GM18505 (cell line): ENCODE data around the gene ASAP2.
A peak's percentile ranks its signal among the peaks of the same experiment; 100 is the strongest.

ENCODE experiments used
- ATAC-seq: cut with Tn5 transposase; IDR thresholded peaks from one replicate; pipeline ENCODE4 v1.9.1; 2021; ENCODE audit not compliant: unreplicated experiment
- POLR2A ChIP-seq: IDR thresholded peaks from 4 replicates; pipeline ENCODE4 v1.6.1; 2011; ENCODE audit warnings: borderline replicate concordance; ENCODE audit not compliant: insufficient read depth, insufficient read length; ENCODE audit errors: extremely low read depth

ASAP2 gene

DNA sequence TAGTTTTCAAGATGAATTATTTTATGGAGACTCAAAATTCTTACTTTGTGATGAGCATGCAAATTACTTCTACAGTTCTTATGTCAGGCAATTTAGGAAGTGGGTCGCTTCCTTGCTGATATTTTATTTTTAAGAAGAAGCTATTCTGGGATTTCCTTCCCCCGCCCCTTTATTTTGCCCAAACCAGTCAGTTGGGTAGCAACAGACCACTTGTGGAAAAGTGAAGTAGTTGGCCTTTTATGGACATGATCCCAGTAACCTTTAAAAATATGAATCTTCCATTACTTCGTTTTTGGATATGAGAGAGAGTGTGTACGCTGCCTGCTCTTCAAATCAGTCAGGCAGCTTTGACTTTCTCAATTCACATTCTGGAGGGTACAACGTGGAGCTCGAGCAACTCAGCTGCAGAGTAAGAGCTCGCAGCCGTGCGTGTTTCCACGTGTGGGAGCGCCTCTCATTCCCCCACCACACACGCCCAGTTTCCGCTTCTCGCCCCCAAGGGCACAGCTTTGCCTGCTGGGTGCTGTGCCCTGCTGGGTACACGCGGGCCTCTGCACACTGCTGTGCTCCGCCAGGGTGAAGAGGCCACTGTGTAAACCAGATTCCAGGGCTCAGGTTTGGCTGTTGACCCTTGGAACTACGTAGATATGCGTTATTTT is 124.1 kb downstream of the ASAP2 start:
- ATAC-seq, result no peak
- TF ChIP-seq POLR2A, result no peak

DNA sequence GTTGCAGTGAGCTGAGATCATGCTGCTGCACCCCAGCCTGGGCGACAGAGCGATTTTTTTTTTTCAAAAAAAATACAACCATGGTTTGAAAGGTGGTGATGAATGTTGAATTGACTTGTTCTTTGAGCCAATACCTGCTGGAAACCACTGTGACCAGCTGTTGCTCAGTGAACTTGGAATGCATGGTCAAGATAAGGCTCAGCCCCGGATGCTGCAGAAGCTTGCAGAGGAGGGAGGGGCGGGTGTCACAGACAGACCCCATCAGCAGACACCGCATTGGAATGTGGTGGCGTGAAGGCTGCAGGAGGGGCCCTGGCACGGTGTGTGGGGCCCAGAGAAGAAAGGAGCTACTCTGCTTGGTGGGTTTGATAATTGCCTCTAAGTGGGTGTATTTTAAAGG is 125.1 kb downstream of the ASAP2 start:
- TF ChIP-seq POLR2A, result no peak
- ATAC-seq, result no peak

- TF ChIP-seq POLR2A, result no peak
- no peak for ATAC-seq
Measured at GRCh38 chr2:9332136-9332852, 125.7 kb downstream of the ASAP2 start.

DNA sequence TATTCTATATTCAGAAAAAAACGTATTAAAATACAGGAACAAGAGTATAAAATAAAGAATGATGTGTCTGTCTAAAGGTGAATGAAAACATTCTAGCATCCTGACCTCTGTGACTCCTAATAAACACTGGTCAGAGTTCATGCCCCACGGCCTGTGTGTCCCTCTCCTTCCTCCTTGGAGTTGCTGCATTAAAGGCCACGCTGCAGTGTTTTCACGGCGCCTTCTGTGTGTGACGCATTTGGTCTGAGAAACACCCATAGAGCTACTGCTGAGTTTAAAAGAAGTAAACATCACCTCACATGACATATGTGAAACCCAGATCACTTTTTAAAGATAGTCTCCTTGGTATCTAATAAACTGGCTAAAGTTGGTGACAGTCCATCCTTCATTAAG is 126.2 kb downstream of the ASAP2 start:
- ATAC-seq, result no peak
- no peak for TF ChIP-seq POLR2A

DNA sequence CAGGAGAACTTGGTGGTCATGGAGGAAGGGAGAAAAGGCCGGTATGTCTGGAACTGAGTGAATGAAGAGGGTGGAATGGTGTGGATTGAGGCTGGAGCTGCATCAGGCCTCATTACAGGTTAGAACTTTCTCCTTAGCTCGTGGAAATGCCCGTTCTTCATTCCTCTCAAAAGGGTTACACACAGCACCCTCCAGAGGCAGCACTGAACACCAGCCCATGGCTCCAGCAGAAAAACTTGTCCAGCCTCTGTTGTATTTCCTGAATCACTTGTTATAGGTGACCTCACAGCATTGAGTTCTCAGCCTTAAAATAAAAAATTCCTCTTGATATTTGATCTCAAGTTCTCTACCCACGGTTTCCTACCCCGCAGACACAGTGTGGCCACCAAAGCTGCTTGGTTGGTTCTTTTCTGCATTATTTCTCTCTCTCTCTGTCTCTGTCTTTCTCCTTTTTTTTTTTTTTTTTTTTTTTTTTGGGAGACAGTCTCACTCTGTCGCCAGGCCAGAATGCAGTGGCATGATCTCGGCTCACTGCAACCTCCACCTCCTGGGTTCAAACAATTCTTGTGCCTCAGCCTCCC is 127.1 kb downstream of the ASAP2 start:
- TF ChIP-seq POLR2A, result no peak
- no peak for ATAC-seq

DNA sequence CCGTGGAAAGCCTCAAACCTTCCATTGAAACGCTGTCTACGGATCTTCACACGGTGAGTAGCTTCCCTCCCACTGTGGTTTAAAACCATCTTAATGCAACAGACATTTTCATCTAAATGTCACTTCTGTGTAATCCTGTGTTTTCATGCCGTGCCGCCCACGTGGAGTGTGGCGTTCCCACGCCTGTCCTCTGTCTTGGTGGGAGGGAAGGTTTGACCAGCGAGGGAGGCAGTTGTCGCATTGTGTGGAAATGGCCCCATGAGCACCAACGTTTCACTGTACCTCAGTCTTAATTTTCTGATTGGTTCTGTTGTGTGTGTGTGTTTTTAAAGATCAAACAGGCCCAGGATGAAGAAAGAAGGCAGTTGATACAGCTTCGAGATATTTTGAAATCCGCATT is 128.1 kb downstream of the ASAP2 start:
- TF ChIP-seq POLR2A, result no peak
- ATAC-seq, result no peak

DNA sequence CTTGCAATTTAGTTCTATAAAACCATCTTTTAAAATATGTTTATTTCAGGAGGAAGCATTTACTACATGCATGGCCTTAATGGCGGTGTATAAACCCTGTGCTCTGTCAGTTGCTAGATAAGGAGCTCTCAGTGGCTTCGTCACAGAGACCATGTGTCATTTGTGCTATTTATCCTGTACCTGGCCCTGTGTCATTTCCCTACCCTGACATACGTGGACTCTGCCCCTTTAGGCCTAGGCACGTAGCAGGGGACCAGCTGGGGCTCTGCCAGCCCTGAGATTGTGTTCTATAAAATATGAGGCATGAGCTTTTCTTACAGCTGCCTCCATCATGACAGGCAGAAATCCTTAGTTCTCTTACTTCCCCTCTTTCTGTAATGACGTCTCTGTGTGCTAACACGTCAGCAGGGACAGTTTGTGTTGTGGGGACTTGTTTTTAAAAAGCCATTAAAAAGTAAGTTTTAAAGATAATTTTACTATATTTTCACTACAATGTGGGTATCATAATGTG is 128.8 kb downstream of the ASAP2 start:
- TF ChIP-seq POLR2A, result no peak
- ATAC-seq, result no peak

DNA sequence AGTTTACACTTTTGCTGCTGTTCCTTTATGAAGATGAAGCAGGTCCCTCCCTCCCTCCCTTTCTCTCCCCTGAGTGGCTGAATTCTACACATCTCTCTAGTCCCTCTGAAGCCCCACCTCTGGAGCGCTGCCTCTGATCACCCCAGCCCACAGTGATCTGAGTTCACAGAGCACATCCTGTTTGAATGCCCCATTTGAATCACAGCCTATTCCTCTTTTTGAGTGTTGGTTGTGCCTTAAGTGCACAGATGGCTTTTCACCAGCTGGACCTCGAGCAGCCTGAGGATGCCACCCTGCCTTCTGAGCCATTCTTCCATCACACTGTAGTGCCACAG is 129.6 kb downstream of the ASAP2 start:
- TF ChIP-seq POLR2A, result no peak
- peak; percentile 55 for ATAC-seq

- no peak for ATAC-seq
- TF ChIP-seq POLR2A, result no peak
Measured at GRCh38 chr2:9336576-9337314, 130.1 kb downstream of the ASAP2 start.

- ATAC-seq, result no peak
- TF ChIP-seq POLR2A, result no peak
Measured at GRCh38 chr2:9337901-9338300, 131.3 kb downstream of the ASAP2 start.

DNA sequence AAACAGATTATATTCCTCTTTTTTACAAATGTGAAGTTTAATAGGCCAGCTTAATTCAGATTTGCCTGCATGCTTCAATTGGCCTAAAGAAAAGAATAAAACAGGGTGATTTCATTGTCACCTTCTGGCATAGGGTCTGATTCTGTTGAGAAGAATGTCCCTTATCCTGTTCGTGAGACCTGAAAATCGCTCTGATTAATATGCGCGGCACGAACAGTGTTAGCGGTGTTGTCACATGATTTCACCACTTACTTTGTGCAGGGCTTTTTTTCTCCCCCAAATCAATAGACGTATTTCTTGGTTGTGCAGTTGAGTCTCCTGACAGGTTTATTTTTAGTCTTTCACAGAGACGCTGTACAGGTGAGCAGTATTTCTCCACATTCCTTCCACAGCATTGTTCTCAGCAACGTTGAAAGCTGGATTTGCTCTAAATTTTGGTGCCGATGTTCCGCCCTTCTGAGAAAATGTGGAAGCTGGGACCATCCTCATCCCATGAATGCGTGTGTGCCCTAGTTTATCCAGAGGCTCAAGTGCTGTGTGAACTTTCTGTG is 134.8 kb downstream of the ASAP2 start:
- no peak for ATAC-seq
- TF ChIP-seq POLR2A, result no peak

GRCh38 chr2:9342659-9343058 is 136.0 kb downstream of the ASAP2 start:
- ATAC-seq, result no peak
- no peak for TF ChIP-seq POLR2A

GRCh38 chr2:9343524-9343923 is 136.9 kb downstream of the ASAP2 start:
- TF ChIP-seq POLR2A, result no peak
- no peak for ATAC-seq
